HG02938 (cell line): ENCODE results near the gene MBLAC1.

Experiments
- ATAC-seq: cut with Tn5 transposase; IDR thresholded peaks from one replicate; pipeline ENCODE4 v1.9.1; 2021; ENCODE audit warnings: mild to moderate bottlenecking, moderate library complexity; ENCODE audit not compliant: unreplicated experiment

The MBLAC1 gene

DNA sequence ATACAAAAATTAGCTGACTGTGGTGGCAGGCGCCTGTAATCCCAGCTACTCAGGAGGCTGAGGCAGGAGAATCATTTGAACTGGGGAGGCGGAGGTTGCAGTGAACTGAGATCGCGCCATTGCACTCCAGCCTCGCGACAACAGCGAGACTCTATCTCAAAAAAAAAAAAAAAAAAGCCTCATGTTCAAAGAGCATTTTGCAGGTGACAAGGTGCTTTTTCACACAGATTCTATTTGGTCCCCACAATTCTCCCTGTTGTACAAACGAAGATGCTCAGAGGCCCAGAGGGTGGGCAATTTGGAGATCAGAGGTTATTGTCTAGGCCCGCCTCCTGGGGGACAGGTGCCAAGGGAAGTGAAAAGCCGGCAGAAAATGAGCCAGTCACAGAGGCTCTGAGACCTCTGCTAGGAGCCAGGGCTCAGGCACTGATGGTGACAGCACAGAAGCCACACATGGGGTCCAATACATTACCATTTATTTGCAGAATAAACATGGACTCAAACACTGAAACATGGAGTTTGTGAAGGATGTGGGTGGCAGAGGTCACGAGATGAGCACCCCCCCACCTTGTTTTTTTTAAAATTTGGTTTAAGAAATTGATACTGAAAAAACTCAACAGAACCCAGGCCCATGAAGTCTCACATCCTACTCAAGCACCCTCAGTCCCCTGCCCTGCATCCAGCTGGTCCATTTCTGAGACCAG is 42.5 kb downstream of the MBLAC1 start:
- ATAC-seq: no peak

DNA sequence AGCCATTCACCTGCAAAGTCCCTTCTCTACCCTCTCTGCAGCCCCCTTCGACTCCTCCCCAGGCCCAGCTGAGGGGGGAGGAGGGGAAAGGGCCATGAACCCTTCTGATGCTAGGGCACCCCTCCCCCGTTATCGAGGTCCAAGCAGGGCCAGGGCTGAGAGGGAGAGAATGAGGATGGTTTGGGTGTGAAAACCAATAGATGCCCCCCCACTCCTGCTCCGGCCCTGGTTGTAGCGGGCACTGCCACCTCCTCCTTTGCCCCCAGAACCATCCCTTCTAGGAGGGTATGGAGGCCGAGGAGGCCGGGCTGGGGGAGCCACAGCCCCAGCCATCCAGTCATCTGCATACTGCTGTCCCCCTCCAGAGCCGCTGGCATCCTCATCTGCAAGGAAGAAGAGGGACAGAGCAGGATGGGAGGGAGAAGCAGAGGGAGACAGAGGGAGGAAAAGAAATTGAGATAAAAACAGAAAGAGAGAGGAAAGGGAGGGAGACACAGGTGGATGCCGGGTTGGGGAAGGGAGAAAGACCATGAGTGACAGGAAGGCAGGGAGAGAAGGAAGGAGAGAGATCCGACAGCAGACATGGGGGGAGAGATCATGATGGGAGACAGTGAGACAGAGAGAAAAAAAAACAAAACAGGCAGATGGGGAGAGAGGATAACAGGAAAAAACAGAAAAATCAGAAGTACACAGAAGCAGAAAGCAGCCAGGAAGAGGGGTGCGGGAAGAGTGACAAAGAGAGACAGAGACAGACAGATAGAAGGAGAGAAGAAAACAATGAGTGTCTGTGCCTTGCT is 43.5 kb downstream of the MBLAC1 start:
- no peak for ATAC-seq

DNA sequence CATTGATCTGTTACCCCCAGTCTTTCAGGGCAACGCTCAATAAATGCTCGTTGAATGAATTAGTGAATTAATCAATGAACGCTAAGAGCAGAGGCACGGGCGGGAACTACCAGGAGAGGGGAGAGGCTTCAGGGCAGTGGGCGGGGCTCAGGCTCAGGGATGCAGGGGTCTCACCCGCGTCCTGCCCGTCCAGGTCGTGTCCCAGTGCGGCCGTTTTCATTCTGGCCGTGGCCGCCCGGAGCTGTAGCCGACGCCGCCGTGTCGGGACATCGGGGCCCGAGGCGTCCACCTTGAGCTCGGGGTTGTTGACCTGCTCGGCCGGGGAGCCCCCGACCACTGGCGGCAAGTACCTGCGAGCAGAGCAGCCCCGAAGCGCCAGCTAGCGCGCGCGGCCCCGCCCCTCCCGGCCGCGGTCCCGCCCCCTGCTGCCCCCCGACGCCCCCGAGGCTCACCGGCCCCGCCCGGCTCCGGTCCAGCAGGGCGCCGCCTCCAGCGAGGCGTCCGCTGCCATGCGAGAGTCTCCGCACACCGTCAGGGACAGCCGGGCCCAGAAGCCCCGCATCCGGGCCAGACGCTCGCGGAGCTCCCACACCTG is 44.4 kb downstream of the MBLAC1 start:
- no peak for ATAC-seq

DNA sequence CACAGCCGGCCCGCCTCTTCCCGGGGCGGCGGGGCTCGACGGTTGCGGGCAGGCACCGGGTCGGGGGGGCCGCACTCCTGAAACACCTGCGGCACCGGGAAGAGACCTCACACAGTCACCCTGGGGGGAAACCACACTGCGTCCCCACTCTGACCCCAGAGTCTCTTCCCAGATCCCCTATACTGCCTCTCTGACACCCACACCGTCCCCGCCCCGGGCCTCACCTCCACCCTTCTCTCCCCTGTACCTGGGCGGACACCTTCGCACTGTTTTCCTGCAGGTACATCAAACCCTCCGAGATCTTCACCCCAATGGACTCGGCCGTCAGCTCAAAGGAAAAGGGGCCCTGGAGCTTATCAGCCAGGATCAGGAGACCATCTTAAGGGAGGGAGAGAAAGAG is 45.1 kb downstream of the MBLAC1 start:
- ATAC-seq: no peak

DNA sequence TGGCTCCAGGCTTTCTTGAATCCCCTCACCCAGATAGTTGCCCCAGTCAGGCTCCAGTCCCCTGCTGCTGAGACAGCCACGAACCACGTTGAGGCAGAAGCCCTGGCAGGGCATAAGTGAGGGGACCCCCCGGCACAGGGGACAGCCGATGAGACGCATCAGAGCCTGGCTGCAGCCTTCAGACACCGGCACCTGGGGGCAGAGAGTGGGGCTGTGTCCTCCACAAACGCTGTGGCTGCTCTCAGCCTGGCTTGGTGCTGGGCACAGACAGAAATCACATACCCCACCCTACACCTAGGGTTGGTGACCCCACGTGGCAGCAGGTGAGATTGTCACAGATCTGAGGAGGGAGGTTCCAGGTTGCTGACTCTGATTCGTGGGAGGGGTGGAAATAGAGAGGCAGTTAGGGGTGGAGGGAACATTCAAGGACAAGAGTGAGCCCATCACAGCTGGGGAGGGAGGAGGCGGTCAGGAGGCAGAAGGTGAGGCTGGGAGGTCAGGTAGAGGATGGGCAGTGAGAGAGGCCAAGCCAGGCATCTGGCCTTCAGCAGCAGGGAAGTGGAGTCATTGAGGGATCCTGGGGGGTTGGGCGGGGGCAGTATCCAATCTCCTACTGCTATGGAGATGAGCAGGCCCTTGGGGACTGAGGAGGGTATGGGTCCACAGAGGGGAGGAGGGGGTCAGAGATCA is 47.2 kb downstream of the MBLAC1 start:
- no peak for ATAC-seq

DNA sequence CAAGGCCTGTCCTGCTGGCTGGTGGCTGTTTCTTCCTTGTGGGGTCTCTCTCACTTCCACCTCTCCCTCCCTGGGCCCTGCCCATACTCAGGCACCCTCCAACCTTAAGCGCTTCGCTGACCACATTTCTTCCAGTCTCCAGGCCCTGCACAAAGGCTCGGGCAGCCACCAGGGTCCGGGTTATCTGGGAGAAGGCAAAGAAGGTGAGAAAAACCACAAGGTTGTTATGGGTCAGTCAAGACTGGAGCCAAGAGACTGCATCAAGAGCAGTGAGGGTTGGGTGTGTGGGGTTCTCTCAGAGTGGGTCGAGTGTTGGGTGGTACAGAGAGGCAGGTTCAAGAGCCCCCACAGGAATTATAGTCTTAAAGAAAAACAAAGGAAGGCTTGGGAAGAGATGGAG is 47.8 kb downstream of the MBLAC1 start:
- no peak for ATAC-seq

DNA sequence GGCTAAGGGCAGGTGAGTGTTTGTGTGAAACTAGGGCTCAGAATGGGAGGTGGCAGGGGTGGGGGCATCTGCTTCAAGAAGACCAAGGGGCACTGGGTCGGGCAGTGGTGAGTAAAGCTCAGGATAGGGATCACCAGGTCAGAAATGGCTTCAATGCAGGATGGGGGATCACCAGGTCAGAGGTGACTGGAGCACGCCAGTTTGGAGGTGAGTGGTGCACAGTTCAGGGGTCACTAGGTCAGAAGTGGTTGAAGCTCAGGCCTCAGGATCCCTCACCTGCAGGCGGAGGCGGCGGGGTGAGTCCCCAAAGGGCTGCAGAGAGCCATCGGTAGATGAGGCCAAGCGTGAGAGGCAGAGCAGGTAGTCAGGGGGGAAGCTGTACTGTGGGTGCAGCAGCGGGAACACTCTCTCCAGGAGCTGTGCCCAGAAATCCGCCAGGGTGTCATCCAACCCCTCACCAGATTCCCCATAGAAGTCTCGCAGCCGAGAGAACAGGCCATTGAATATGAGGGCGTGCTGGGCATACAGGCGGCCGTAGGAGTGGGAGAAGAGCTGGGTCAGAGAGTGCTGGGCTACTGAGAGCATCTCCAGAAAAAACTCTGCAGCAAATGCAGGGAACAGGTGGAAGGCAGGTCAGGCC is 48.6 kb downstream of the MBLAC1 start:
- no peak for ATAC-seq

DNA sequence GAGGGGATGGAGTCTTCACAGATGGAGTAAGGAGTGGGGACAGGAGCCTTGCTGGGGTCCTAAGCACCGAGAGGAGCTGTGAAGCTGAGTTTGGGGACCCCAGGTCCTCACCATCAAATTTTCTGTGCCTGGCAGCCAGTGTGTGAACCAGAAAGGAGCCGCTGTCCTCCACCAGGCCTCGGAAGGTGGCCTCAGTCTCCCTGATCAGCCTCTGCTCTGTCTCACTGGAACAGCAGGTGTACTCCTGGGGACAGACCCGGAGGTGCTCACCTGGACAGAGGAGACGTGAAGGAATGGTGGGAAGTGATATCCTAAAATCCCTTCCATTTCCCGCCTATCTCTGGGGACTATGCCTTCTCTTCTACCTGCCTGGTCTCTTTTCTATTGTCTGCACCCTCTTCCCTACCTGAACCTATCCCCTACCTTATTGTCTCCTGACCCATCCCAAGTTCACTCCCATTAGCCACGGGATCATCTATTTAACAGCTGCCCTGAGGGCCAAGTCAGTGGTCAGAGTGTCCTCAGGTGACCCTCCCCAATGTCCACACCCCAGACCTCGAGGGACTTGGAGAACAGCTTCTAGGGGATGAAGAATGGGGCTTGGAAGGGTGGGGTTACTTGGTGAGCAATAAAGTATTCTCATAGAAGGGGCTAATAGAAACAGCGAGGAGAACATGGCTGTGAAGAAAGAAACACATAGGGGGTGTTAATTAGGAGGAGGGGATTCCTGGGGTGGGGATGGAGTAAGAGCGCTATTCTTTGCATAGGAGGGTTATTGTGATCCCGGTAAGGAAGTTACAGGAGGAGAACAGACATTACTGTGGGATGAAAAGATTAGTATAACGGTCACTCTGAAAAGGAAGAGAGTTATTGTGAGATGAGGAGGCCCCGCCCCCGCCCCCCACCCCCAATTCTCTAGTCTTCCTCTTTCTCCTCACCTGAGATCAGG is 49.6 kb downstream of the MBLAC1 start:
- ATAC-seq: no peak

DNA sequence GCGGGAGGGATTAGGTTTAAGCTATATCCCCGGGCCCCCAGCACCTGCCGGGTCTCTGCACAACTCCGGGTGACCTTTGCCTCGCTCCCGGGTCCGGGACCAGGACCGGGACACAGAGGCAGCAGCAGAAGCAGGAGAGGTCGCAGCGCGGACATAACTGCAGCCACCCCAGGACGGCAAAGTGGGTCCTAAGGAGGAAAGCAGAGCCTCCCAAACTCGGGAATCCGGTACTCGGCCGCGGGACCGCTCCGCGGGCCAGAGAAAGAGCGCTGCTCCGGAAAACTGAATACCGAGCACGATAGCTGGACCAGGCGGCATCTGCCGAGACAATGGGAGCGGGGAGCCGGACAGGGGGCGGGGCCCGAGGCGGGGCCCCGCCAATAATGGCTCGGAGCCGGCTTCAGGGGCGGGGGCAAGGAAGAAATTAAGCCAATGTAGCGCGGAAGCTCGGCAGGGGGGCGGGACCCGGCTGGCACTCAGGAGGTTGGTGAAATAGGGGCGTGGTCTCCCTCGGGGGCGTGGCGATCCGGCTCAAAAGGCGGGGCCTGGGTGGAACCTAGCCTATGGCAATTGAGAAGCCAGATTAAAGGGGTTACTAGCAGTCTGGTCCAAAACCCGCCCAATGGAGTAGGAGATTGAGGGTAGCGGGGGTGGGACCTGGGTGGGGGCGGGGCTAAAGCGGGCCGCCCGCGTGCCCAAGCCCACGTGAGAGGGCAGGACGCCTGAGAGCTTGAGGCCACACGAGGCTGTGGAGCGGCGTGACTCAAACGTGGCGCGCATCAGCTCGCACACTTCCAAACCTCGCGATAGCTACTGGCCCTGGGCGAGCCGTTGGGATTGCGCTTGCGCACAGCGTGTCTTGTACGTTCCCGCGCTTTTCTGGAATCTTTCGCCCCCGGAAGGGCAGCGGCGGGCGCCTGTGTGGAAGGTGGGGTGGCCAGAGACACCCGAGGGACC is 50.6 kb downstream of the MBLAC1 start, which contains the start of the genes GPC2 and STAG3:
TSS of gene GPC2 (minus strand) at position 337 of the 957 bp plus-strand sequence. CDS start at position 155, 182 bp downstream.
TSS of gene STAG3 (plus strand) at position 874 of the 957 bp plus-strand sequence. CDS start 2,639 bp downstream, outside the sequence.
- ATAC-seq: peak; percentile 67
